Measurements from ENCODE around the gene GPN2.

GPN2 gene

GRCh38 chr1:26900001-26900814, 10.1 kb upstream of the GPN2 start, which contains the start of gene GPATCH3 (continued):
- no peak for TF ChIP-seq ZNF768 (tag by site-specific recombination; IDR thresholded peaks at IDR 0.05)
- TF ChIP-seq ZNF488 (tag by site-specific recombination; IDR thresholded peaks at IDR 0.05), result no peak
- TF ChIP-seq AEBP2 (tag by site-specific recombination; IDR thresholded peaks at IDR 0.05; ENCODE audit: borderline replicate concordance), result no peak
- TF ChIP-seq HOXA7 (CRISPR knock-in tag; IDR thresholded peaks at IDR 0.05; ENCODE audit: borderline replicate concordance), result no peak
- no peak for TF ChIP-seq ZNF571 (tag by site-specific recombination; IDR thresholded peaks at IDR 0.05)
- TF ChIP-seq ZNF645 (tag by site-specific recombination; IDR thresholded peaks at IDR 0.05), result no peak
- TF ChIP-seq ZSCAN18 (tag by site-specific recombination; IDR thresholded peaks at IDR 0.05), result 0 out of 2 replicates have a peak, but pooled peaks have one; percentile 57
- no peak for TF ChIP-seq HIC1 (tag by site-specific recombination; IDR thresholded peaks at IDR 0.05)
- TF ChIP-seq ZNF423 (tag by site-specific recombination; IDR thresholded peaks at IDR 0.05), result 0 out of 2 replicates have a peak, but pooled peaks have one; percentile 17
- no peak for TF ChIP-seq ZNF248 (tag by site-specific recombination; IDR thresholded peaks at IDR 0.05)
- peak; percentile 26 for TF ChIP-seq ZBTB26 (tag by site-specific recombination; optimal IDR thresholded peaks at IDR 0.05)
- TF ChIP-seq ZNF707 (tag by site-specific recombination; IDR thresholded peaks at IDR 0.05), result no peak
- TF ChIP-seq TSHZ1 (tag by site-specific recombination; IDR thresholded peaks at IDR 0.05; ENCODE audit: borderline replicate concordance), result 0 out of 2 replicates have a peak, but pooled peaks have one; percentile 20
- no peak for TF ChIP-seq ZNF626 (tag by site-specific recombination; IDR thresholded peaks at IDR 0.05)
- no peak for TF ChIP-seq SALL2 (tag by site-specific recombination; IDR thresholded peaks at IDR 0.05; ENCODE audit: borderline replicate concordance)
- TF ChIP-seq PBX3 (CRISPR knock-in tag; IDR thresholded peaks at IDR 0.05), result no peak
- TF ChIP-seq ZNF670 (tag by site-specific recombination; IDR thresholded peaks at IDR 0.05; ENCODE audit: low read depth), result no peak
- TF ChIP-seq ZNF24 (tag by site-specific recombination; IDR thresholded peaks at IDR 0.05), result peak; percentile 94; the same call in 1 of the 2 replicates
- TF ChIP-seq ZNF341 (tag by site-specific recombination; IDR thresholded peaks at IDR 0.05; ENCODE audit: low read depth), result peak; percentile 81
- peak; percentile 57; the same call in 1 of the 2 replicates for TF ChIP-seq PRDM4 (tag by site-specific recombination; IDR thresholded peaks at IDR 0.05)
- no peak for TF ChIP-seq ZNF175 (tag by site-specific recombination; IDR thresholded peaks at IDR 0.05)

All from HEK293 (cell line).